Epidermal melanocyte (primary cell): ENCODE data around the gene DUSP6.

ENCODE experiments used
- DNase-seq: peaks from one replicate; pipeline ENCODE4 v3.0.0; 2011; ENCODE audit warnings: low spot score; ENCODE audit not compliant: insufficient read length

DUSP6 gene

DNA sequence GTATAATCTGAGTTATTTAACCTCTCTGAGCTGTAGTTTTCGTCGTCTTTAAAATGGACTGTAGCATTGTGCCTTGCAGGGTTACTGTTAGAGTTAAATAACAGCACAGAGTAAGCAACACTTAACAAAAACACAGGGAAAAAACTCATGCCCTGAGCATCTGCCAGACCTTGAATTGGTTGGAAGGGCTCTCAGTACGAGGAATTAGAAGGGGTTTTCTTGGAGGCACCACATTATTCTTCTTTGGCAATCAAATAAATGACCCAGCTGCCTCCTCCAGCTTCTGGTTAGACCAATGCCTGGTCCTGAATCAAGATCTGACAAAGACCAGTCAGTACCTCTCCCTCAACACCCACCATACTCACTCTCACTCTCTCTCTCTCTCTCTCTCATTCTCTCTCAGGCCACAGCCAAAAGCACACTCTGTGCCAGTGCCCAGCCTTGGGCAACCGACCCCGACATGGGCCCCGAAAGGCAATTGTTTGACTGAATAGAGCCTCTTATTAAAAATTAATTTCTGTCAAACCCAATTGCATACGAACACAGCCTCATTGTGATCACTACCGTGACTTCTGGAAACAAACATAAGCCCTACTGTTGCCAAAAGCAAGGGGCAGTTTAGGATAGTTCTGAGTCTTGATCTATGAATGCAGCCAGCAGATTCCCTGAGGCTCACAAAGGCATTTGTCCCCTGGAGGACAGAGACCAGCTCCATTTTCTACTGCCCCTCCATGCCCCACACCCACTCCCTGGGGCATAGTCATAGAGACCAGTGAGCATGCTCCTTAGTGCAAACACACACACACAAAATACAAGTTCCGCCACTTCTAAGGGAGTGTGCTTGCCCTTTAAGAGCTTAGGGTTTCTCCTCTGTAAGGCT, 23.9 kb downstream of the DUSP6 start:
- peak; percentile 67 for DNase-seq

- no peak for DNase-seq
Observed at GRCh38 chr12:89327486-89328094, 24.7 kb downstream of the DUSP6 start.

- no peak for DNase-seq
Observed at GRCh38 chr12:89326239-89327040, 25.9 kb downstream of the DUSP6 start.

GRCh38 chr12:89325495-89325894, 26.8 kb downstream of the DUSP6 start:
- no peak for DNase-seq

DNA sequence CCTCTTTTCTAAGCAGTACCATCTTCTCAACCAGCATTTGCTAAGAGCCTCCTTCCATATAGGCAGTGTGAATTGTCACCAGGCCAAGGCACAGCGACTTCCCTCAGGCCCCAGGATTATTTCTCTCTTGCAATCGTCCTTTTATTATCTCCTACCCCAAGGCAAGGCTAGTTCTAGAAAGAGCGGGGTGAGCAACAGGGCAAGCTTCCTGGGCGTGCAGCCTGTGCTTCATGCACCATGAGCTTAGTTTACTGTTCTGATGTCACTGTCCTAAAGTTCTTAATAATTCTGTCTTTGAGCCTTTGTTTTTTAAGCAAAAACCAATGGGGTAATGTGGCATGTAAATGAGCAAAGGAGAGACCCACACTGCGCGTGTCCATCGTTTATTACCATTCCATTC, 27.9 kb downstream of the DUSP6 start:
- DNase-seq = no peak

DNA sequence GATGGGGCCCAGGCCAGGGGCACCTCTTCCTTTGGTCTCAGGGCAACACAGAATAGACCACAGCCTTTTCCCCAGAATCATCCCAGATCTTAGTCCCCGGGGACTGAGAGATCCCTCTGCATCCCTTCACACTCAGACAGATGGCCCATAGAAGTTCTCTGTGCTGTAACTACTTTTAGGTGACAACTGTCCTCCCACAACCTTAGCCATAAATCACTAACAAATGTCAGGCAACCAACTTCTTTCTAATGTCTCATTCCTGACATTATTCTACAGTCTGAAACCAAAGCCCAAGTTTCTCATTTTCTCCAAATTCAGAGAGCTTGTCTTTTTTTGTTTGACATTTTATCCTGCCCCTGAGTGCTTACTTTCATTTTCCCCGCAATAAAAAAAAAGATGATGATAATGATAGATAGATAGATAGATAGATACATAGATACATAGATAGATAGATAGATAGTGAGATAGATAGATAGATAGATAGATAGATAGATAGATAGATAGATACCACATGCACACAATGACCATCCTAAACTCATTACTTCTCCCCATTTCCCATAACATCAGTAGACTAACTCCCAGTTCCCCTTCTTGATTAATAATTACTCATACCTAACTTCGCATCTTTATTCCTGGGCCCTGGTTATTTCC, 28.6 kb downstream of the DUSP6 start:
- DNase-seq = no peak

- DNase-seq = no peak
Observed at GRCh38 chr12:89320735-89321134, 31.6 kb downstream of the DUSP6 start.

- no peak for DNase-seq
Observed at GRCh38 chr12:89319606-89320005, 32.7 kb downstream of the DUSP6 start.

DNA sequence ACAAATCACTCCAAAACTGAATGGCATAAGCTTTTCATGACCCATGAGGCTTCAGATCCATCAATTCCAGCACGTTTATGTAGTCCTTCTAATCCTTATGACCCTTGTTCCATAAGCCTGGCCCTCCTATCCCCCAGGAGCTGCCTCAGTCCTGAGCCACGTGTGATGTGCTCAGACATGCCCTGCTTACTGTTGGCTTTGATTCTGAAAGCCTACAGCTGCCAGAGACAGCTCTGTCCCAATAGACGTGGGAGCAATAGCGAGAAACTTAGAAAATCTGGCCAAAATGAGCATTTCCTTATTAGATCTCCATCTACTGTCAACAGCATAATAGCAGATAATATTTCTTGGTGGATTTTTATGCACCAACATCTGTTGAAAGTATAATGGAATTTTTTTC, 33.2 kb downstream of the DUSP6 start:
- no peak for DNase-seq

- no peak for DNase-seq
Observed at GRCh38 chr12:89316705-89317139, 35.6 kb downstream of the DUSP6 start.

DNA sequence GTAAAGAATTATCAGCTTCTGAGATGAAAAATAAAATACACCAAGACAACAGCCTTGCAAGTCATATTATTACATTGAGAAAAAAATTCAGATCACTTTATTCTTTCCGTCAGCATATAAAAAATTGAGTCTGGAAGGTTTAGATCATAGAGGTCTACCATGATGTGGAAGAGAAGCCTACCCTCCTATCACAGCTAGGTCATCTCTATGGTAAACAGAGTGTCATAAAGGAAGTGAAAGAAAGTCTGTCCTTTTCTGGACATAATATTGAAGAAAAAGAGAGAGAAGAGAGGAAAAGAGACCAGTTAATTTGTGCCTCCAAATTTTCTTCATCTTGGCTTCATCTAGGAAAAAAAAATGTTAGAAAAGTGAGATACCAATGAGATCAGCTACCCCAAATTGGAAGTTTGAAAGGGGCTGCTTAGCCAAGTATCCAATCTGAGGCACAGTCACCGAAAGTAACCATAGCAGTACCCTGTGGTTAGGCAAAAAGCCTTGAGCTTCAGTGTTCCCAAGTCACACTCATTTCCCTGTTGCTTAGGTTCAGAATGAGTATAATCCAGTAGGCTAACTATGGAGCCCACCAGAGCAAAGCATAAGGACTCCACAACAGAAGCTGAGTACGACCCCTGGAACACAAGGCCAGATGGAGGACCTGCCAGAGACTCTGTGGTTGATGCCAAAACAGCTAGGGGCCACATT, 38.1 kb downstream of the DUSP6 start:
- no peak for DNase-seq

DNA sequence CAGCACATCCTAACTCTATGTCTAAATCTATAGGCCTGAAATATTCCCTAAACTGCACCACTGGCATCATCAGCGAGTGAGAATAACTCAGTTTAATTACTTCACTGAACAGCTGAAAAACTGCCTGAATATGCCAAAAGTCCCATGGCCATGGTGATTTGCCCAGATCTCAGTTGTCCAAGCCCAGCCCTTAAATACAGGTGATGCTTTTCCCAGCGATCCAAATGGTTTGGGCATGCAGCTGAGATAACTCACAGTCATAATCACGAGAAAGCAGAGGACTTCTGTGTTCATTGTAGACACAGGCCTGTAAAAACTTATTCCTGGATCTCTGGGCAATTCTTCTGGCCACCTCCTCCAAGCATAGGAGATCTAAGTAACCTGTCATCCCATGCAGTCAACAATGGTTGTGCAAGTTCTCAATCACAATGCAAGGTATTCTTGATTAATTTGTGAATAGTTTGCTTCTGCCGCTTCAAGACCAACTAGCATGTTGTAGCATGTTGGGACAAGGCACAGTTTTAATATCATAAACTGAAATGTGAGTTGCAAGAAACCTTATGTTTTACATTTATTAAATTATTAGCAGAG, 40.5 kb downstream of the DUSP6 start:
- DNase-seq = no peak

GRCh38 chr12:89309815-89310214, 42.5 kb downstream of the DUSP6 start:
- no peak for DNase-seq

DNA sequence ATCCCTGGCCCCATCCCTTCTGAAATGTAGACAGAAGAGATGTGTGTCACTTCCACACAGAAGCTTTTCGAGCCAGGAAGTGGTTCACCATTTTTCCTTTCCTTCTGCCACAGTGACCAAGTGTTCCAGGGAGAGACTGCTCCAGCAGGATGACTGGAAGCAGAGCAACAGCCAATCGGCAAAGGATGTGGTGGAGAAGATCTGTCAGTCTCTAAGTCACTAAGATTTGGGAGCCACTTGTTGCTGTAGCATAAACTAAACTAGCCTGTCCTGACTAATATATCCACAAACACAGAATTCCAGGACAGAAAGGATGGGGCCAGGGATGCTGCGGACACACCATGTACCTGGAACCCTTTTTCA, 42.9 kb downstream of the DUSP6 start:
- no peak for DNase-seq

DNA sequence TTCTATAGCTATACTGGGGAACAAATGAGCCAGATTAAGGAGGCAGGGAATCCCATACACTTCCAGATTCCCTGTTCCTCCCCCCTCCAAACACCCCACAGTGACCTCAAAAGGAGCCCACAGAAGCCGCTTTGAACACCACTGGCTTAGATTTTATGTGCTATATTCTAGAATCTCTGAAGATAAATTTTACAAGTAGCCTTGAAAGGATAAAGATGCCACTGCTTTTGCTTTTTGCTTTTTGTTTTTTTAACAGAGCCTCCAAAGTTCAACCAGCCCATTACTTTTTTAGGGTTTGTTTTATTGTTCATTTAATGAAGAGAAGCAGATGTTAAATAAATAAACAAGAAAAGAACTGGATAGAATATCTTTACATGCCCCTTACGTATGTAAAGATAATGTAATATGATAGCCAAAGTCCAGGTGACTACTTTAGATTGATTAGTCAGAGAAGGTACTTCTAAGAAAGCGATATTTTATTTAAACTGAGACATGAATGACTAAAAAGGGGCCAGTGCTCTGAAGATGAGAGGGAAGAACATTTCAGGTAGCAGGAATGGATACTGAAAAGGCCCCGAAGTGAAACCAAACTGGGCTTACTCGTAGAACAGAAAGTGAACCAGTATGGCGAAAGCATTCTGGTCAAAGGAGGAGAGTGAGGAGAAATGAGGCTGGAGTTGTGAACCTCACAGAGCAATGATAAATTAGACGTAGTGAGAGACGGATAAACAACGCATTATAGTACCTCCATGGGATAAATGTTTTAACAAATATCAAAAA, 44.6 kb downstream of the DUSP6 start:
- DNase-seq = peak; percentile 16

DNA sequence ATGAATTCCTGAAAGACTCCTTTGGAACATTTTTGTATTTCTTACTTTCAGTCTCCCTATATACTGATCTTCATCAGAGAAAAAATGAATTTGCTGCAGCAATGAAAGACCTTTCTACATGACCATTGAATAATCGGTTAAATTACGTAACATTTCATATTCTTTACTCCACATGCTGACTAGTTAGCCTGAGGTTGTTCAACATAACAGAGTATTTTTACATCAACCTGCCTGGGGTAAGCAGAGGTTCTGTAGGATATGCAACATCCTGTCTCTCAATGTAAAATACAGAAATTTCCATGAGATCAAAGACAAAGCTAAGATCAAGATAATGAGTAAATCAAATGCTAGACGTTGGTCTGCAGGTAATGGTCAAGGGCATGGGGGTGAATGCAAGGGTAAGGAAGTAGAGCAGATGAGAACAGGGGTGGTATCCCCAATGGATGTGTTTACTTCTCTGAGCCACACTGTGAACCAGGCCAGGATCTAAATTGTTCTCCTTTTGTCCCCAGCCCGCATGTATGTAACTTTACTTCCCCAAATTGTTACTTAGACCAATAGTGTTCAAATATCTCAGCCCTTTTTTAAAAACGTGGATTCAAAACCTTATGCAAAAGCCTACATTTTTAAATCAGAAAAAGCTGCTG, 45.4 kb downstream of the DUSP6 start:
- DNase-seq = no peak

- DNase-seq = no peak
Observed at GRCh38 chr12:89305373-89305772, 46.9 kb downstream of the DUSP6 start.

DNA sequence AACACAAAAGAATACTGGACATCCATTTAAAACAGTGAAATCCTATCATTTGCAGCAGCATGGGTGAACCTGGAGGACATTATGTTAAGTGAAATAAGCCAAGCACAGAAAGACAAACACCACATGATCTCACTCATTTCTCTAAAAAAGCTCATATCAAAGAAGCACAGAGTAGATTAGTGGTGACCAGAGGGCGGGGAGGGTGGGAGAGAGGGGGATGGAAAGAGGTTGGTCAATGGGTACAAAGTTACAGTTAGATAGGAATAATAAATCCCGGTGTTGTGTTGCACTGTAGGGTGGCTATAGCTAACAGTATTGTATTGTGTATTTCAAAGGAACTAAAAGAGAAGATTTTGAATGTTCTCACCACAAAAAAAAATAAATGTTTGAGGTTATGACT, 52.4 kb downstream of the DUSP6 start:
- DNase-seq = no peak

DNA sequence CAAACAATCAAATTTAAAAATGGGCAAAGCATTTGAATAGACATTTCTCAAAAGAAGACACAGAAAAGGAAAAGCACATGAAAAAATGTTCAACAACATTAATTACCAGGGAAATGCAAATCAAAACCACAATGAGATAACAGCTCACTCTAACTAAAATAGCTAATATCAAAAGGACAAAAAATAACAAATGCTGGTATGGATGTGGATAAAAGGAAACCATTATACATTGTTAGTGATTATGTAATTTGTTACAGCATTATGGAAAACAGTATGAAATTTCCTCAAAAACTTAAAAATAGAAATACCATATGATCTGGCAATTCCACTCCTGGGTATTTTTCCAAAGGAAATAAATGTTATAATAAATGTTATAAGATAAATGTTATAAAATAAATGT, 52.9 kb downstream of the DUSP6 start:
- no peak for DNase-seq
